ENCODE measurements around the gene GOLGA8J. TPM values are rescaled to one million over a fixed set of nuclear protein-coding genes. Genes with fewer than 3 reads are reported as not detected.
"Not testable (repeated sequence)": the region's sequence is repeated elsewhere in the genome, so short reads cannot be mapped to it uniquely, and the experiment has no call there.

The GOLGA8J gene, protein sequence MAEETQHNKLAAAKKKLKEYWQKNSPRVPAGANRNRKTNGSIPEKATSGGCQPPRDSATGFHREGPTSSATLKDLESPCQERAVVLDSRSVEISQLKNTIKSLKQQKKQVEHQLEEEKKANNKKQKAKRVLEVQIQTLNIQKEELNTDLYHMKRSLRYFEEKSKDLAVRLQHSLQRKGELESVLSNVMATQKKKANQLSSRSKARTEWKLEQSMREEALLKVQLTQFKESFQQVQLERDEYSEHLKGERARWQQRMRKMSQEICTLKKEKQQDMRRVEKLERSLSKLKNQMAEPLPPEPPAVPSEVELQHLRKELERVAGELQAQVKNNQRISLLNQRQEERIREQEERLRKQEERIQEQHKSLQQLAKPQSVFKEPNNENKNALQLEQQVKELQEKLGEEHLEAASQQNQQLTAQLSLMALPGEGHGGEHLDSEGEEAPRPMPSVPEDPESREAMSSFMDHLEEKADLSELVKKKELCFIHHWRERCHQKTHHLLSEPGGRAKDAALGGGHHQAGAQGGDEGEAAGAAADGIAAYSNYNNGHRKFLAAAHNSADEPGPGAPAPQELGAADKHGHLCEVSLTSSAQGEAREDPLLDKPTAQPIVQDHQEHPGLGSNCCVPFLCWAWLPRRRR
- under 1 TPM in 2 of 4 donors, not detected in 2; 0.44 to 0.72 TPM for total RNA-seq

DNA sequence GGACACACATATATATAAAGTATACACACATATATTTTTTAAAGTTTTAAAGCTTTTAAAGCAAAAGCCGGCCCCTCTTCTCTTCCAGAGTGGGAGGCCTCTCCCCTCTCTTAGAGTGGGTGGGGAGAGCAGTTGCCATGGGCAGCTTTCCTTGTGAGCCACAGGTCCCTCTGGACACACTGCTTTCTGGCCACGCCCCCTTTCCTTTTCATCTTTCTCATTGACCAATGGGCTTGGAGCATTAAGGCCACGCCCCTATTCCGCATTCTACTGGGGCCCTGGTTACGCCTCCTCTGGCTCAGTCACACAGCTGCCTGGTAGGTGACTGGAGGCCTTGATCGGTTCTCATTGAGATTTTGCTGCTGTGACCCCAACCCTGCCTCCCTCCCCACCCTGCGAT is at the start of gene GOLGA8J:
Gene GOLGA8J (plus strand): TSS at position 301 of the 400 bp plus-strand sequence. CDS start 98 bp downstream, at position 399.
- not testable (repeated sequence) for ATAC-seq (ENCODE audit: low FRiP score); DNase-seq (ENCODE audit: low spot score)

- TF ChIP-seq CTCF (IDR thresholded peaks at IDR 0.05), result no peak
- ATAC-seq (ENCODE audit: low FRiP score) (no peak), DNase-seq (ENCODE audit: low spot score) (no peak)
These were observed 49.5 kb upstream of the GOLGA8J start for GRCh38 chr15:30033211-30033610.

GRCh38 chr15:30033763-30034162 is 49.0 kb upstream of the GOLGA8J start:
- no peak for TF ChIP-seq CTCF (IDR thresholded peaks at IDR 0.05)
- ATAC-seq (ENCODE audit: low FRiP score), result no peak
- no peak for DNase-seq (ENCODE audit: low spot score)

- ATAC-seq (ENCODE audit: low FRiP score) (no peak), DNase-seq (ENCODE audit: low spot score) (no peak)
- no peak for TF ChIP-seq CTCF (IDR thresholded peaks at IDR 0.05)
These were observed 46.6 kb upstream of the GOLGA8J start for GRCh38 chr15:30036036-30036703.

DNA sequence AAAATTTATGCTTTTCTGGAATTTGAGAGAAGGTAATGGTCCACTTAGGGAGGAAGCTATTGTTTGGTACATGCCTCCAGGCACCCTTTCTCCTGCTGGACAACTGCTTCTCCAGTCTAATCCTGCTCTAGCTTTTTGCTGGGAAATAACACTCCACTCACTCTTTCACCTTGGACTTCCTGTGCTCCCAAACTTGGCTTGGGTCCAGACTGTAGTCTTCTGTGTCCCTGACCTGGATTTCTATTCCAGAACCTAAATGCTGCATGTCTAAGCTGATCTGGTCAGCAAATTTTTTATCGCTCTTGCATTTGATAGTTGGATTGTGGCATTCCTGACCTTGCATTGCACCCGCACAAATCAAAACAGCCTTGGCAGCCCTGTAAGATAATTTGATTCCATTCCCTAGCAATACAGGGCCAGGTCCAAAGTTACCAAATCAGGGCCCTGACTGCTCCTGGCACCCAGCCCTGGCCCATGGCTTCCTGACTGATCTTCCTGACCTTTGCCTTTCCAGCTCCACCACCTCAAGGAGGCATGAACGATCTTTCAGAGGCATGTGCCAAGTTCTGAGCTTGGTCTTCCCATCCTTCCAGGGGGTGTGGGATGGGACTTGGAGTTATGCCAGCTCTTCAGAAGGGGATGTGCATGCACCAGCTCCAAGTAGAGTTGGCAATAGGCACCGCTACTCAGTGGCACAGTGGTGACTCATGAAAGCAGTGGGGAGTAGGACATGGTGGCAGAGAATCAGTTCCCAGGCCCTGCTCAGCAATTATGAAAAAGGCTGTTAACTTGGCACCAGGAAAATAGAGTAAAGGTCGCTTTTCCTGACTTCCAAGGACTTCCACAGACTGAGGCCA is 43.9 kb upstream of the GOLGA8J start:
- peak; percentile 45 for ATAC-seq (ENCODE audit: low FRiP score)
- TF ChIP-seq CTCF (IDR thresholded peaks at IDR 0.05), result no peak

GRCh38 chr15:30041868-30042267 is 40.9 kb upstream of the GOLGA8J start:
- DNase-seq (ENCODE audit: low spot score) (no peak), ATAC-seq (ENCODE audit: low FRiP score) (no peak)
- TF ChIP-seq CTCF (IDR thresholded peaks at IDR 0.05), result no peak

More for the DNA sequence above, 43.9 kb upstream of the GOLGA8J start:
- no peak for DNase-seq (ENCODE audit: low spot score)
